Pulmonary artery endothelial cell (primary cell): Measurements from ENCODE around the gene UBTD1. TPM values are rescaled to one million over a fixed set of nuclear protein-coding genes. Genes with fewer than 3 reads are reported as not detected.

Experiments used
- DNase-seq: peaks from one replicate; pipeline ENCODE4 v3.0.0-alpha.2; 2011; ENCODE audit warnings: low read depth, low spot score
- total RNA-seq: library from RNA; depleted of rRNA; stranded (reverse); fragments of >200 nt; gene quantifications from 2 replicates; pipeline ENCODE4 v1.2.3, GENCODE V29; 2014

Gene UBTD1
- total RNA-seq, 1 donor from 2014 or later = 58.4 TPM

DNA sequence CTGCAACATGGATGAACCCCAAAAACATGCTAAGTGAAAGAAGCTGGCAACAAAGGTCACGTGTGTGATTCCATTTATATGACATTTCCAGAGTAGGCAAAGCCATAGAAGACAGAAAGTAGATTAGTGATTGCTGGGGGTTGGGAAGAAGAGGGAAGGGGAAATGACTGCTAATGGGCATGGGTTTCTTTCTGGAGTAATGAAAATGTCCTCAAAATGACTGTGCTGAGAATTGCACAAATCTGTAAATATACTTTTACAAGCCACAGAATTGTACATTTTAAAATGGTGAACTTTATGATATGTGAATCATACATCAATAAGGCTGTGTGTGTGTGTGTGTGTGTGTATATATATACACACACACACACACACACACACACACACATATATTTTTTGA, 16.3 kb upstream of the UBTD1 start:
- DNase-seq = no peak

DNA sequence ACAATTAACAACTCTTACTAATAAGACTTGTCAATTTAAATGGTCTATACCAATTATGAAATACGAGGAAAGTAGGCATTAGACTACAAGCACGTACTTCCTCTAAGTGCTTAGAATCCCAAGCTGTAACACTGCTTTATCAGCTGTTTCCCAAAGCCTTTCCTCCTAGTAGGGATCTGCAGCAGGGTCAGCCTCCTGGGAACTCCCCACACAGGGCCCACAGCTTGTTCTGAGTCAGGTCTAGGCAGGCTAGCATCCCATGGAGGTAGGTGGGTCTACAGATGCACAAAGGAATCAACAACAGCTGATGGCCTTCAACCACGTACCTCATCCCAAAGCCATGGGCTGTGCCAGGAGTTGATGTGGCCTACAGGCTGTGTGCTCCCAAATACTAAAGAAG, 15.2 kb upstream of the UBTD1 start:
- DNase-seq = no peak

DNA sequence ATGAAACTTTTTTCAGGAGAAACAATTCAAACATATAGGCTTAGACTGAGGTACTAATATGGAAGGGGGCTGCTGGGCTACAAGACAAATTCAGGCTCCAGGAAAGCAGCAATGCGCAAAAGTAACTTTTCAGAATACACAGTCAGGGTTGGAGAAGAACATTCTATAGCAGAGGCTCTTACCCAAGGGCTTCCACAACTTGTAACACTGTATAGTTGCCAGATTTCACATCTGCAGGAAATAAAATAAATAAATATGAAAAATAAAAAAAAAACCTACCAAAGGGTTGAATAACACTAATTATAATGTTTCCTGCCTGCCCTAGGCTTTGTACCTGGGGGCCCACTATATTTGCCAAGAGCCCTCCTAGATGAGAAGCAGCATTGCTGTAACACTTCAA, 14.8 kb upstream of the UBTD1 start:
- no peak for DNase-seq

- no peak for DNase-seq
Measured at GRCh38 chr10:97485647-97486281, 13.0 kb upstream of the UBTD1 start.

DNA sequence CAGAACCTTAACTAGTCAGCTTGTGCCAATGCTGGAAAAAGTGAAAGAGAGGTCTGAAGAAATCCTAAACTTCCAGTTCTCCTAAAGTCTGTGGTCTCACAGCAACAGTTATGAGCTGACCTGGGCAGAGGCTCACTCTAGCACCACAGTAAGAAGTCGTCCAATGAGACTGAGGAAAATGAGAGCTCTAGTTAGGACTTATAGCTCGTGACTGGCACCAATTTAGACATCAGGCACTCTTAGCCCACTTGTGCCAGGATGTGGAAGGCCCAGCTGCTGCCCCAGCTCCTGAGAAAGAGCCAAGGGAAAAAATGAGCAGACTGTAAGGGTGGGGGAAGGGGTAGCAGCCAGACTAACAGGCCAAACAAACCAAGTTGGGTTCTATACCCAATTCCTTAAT, 8.1 kb upstream of the UBTD1 start:
- DNase-seq = no peak

DNA sequence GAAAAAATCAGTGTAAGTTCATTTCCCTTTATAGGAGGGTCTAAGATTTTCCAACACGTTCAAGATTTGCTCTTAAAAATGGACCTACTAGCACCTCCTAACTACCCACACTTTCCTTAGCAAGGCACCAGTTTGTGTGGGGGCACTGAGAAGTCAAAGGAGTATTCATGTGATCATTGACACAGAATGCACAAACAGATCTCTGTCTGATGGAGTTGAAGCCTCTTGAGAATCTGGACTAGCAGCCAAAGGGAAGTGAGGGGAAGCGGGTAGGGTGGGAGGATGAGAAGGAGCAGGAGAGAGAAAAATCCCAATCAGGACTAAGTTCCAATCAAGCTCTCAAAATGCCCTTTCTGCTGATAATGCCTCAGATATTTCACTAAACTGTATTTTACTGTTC, 4.6 kb upstream of the UBTD1 start:
- DNase-seq = no peak

DNA sequence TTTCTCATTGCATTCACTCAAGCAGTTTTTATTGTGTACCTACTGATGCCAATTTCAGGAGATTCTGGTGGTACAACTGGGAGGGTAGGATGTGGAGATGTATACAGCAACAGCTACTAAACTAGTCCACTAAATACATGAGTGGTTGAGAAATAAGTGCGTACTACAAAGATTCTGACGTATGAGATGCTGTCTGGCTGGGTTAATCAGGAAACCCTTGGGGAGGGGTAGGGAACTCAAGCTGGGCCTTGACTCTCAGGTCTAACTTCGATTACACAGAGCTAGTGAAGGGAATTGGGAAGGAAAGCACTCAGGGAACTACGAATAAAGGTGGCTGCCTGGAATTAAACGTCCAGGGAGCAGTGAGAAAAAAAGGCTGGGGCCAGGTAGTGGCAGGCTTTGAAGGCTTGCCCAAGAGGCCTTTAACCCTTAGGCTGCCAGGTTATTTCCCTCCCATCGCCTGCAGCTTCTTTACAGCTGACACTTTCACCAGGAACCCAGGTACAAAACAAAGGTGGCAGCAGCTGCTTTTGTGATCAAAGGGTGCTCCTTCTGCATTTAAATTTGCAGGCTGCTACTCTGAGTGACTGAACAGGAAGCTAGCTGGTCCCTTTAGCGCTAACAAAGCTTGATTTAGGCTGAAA, 3.7 kb upstream of the UBTD1 start:
- no peak for DNase-seq

DNA sequence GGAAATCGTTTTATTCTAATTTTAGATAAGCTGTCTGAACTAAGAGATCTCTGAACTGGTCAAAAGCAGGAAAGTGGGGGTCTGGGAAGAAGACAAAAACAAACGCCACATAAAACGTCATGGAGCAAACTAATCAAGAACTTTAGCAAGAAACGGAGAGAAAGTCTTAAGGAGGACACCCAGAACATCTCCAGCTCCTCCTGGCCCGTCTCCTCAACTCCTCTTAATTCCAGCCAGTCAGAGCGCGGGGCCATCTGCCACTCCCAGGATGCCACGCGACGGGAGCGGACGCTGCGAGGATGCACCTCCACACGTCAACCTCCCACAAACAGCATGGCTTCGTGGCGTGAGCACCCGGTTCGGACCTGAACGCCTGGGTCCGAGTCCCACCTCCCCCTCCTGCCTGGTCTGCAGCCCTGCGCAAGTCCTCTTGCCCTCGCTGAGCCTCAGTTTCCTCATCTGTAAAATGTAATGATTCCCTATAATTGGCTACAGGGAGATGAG, 1.1 kb upstream of the UBTD1 start:
- DNase-seq = no peak

GRCh38 chr10:97498076-97498840, 466 bp upstream of the UBTD1 start, which contains the start of gene MMS19:
MMS19 (minus strand) TSS chr10:97498422; CDS start chr10:97498384, 38 bp downstream.
- DNase-seq = peak; percentile 89

- DNase-seq = no peak
Measured at GRCh38 chr10:97499561-97500296, 1.0 kb downstream of the UBTD1 start.

GRCh38 chr10:97500297-97500575, 1.5 kb downstream of the UBTD1 start:
- DNase-seq = no peak

DNA sequence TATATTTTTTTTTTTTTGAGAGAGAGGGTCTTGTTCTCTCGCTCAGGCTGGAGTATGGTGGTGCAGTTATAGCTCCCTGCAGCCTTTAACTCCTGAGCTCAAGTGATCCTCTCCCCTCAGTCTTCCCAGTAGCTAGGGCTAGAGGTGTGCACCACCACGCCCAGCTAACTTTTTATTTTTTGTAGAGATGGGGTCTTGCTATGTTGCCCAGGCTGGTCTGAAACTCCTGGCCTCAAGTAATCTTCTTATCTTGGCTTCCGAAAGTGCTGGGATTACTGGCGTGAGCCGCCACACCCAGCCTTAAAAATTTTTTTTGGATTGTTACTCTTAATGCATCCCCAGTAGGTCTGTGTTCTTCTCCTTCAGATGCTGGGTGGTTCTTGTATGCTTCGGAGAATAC, 4.2 kb downstream of the UBTD1 start:
- no peak for DNase-seq

DNA sequence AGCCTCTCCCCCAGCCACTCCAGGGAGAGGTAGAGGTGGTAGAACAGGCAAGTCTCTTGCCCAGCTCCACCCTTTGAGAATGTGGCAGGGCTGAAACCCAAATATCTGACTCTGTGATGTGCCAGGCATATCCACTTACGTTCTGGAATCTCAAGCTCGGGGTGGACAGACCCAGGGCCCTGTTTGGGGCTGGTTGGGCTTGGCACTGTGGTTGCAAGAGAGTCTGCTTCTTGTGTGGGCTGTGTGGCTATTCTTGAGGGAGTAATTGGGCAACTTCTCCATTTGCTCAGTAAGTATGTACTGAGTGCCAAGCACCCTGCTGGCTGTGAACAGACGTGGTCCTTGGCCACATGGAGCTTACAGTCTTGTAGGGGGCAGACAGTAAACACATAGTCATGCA, 4.7 kb downstream of the UBTD1 start:
- DNase-seq = no peak

- no peak for DNase-seq
Measured at GRCh38 chr10:97505152-97505551, 6.4 kb downstream of the UBTD1 start.

DNA sequence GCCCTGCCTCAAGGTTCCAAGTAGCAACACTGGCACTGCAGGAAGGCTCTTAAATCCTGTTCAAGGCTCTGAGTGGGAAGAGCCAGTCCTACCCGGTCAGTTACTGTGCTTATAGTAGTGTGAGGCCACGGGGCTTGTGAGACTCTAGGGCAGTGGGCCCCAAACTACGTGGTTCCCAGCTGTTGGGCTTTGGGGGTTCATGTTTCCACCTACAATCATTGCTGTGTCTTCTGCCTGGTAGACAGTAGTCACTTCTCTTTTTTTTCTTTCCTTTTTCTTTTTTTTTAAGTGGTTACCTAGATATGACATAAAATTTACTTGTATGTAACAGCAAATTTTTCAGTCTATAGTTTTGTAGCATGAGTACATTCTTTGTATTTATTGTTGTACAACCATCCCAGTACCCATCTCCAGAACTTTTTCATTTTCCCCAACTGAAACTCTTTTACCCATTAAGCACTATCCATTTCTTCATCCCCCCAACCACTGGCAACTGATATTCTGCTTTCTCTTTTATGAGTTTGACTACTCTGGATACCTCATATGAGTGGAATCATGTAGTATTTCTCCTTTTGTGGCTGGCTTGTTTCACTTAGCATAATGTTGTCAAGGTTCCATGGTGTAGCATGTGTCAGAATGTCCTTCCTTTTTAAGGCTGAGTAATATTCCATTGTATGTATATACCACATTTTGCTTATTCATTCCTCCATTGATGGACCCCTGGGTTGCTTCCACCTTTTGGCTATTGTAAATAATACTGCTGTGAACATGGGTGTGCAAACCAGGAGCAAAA, 7.7 kb downstream of the UBTD1 start:
- DNase-seq = no peak

DNA sequence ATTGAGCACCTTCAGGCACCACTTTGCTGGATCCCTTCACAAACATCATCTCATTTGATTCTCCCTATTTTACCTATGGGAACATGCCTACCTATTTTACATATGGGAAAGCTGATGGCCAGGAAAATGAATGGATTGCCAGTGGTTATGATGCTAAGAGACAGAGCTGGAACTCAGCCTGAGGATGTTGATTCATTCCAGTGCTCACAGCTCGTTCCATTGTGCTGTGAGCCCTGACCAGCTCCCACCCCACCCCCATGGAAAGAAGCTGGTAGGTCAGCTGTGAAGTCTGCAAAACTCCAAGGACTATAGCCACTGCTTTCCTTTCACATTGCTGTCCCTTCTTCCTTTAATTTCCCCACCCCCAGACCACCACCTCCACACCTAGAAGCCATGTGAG, 9.6 kb downstream of the UBTD1 start:
- DNase-seq = peak; percentile 57

DNA sequence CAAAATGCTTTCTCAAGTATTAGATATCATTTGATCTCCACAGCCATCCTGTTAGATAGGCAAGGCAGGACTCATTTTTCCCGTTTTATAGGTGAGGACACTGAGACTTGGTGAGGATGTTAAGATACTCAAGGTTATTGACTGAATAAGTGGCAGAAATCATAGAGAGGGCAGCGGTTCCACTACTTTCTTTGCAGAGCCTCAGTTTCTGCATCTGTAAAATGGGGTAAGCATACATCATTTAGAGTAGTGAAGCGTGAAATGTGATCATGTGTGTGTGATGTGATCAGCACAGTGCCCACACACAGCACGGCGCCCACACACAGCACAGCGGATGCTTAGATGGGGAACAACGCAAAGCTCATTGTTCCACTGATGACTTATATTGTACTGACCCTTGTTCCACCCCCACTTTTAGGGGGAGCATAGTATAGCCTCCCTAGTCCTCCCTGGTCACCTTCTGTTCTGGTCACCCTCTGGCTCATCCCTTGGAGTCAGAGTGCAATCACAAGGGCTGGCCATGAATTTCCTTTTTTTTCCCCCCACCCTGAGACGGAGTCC, 10.5 kb downstream of the UBTD1 start:
- DNase-seq = no peak

GRCh38 chr10:97510686-97511085, 12.0 kb downstream of the UBTD1 start:
- no peak for DNase-seq

- no peak for DNase-seq
Measured at GRCh38 chr10:97511711-97512440, 13.2 kb downstream of the UBTD1 start.

GRCh38 chr10:97512993-97513392, 14.3 kb downstream of the UBTD1 start:
- no peak for DNase-seq
